GM12891 (cell line): ENCODE measurements around the gene MICOS13.

ENCODE experiments used
- DNase-seq: peaks from one replicate; pipeline ENCODE4 v3.0.0; 2011; ENCODE audit warnings: low spot score; ENCODE audit not compliant: insufficient read length
- FAIRE-seq: peaks from 2 replicates; lab custom pipeline; 2011; peaks lifted over from hg19 to GRCh38; lab: Jason Lieb, UNC
- PAX5 ChIP-seq: IDR thresholded peaks from 2 replicates; pipeline ENCODE4 v1.6.1; 2011; ENCODE audit warnings: low read length, moderate library complexity, mild to moderate bottlenecking; ENCODE audit not compliant: insufficient read depth, severe bottlenecking
- POLR2A ChIP-seq: IDR thresholded peaks from 2 replicates; pipeline ENCODE4 v1.6.1; 2011; ENCODE audit warnings: low read depth, low read length, control low read depth
- POLR2AphosphoS5 ChIP-seq: IDR thresholded peaks from 2 replicates; pipeline ENCODE4 v1.6.1; 2011; ENCODE audit warnings: low read depth, low read length, control low read depth
- POU2F2 ChIP-seq: IDR thresholded peaks from 2 replicates; pipeline ENCODE4 v1.6.1; 2011; ENCODE audit warnings: low read depth, mild to moderate bottlenecking, control low read depth, low read length, moderate library complexity
- SPI1 ChIP-seq: IDR thresholded peaks from 2 replicates; pipeline ENCODE4 v1.6.1; 2011; ENCODE audit warnings: low read depth, low read length, control low read depth
- TAF1 ChIP-seq: IDR thresholded peaks from 2 replicates; pipeline ENCODE4 v1.6.1; 2011; ENCODE audit warnings: low read depth, low read length, control low read depth

MICOS13 gene

DNA sequence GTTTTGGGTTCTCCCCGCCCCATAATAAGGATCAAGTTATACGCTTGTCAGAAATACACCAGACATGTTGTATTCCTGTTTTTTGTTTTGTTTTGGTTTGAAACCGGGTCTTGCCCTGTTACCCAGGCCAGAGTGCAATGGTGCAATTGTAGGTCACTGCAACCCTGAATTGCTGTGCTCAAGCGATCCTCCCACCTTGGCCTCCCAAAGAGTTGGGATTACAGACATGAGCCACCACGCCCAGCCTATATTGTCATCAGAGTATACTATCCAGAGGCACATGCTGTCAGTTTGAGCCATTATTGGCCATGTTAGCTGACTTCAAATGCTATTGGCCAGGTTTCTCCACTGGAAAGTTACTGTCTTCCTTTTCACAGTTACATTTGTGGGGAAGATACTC, 47.7 kb downstream of the MICOS13 start:
- TF ChIP-seq POLR2A, result no peak
- TF ChIP-seq POLR2AphosphoS5, result no peak
- TF ChIP-seq TAF1, result no peak
- no peak for TF ChIP-seq PAX5
- TF ChIP-seq POU2F2, result no peak
- TF ChIP-seq SPI1, result no peak
- DNase-seq (no peak), FAIRE-seq (no peak)

DNA sequence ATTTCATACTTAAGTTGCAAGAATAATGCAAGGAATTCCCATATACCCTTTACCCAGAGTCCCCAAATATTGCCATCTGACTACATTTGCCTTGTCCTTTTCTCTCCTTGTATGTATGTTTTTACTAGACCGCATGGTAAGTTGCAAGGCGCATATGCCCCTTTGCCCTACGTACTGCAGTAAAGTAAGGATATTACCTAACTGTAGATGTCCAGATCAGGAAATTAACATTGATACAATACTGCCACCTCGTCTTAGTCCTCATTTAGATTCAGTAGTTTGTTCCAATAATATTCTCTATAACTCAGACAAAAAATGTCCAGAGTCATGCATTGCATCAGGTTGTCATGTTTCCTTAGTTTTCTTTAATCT, 48.1 kb downstream of the MICOS13 start:
- FAIRE-seq, result no peak
- TF ChIP-seq POU2F2, result no peak
- TF ChIP-seq TAF1, result no peak
- no peak for TF ChIP-seq SPI1
- TF ChIP-seq POLR2AphosphoS5, result no peak
- no peak for TF ChIP-seq PAX5
- no peak for TF ChIP-seq POLR2A
- DNase-seq, result no peak

DNA sequence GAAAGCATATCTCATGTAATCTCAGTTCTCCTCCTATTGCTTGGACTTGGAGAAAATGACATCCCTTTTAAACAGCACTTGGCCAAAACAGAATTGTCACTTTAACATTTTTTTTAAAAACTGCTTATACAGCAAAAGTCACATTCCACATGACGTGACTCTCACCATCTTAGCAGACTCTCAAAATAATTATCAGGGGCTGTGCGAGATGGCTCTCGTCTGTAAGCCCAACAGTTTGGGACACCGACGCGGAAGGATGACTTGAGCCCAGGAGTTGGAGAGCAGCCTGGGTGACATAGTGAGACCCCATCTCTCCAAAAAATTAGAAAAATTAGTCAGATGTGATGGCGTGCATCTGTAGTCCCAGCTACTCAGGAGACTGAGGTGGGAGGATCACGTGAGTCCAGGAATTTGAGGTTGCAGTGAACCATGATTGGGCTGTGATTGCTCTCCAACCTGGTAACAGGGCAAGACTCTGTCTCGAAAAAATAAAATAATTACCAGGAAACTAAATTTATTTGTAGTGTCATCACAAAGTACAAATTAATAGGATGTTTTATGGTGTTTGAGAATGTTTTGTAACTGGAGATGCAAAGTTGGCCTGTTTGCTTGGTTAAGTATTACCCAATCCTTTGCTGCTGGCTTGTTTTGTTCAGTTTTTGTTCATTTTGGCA, 48.6 kb downstream of the MICOS13 start:
- FAIRE-seq, result no peak
- no peak for DNase-seq
- TF ChIP-seq SPI1, result no peak
- no peak for TF ChIP-seq POLR2A
- TF ChIP-seq TAF1, result no peak
- TF ChIP-seq PAX5, result no peak
- no peak for TF ChIP-seq POLR2AphosphoS5
- no peak for TF ChIP-seq POU2F2

DNA sequence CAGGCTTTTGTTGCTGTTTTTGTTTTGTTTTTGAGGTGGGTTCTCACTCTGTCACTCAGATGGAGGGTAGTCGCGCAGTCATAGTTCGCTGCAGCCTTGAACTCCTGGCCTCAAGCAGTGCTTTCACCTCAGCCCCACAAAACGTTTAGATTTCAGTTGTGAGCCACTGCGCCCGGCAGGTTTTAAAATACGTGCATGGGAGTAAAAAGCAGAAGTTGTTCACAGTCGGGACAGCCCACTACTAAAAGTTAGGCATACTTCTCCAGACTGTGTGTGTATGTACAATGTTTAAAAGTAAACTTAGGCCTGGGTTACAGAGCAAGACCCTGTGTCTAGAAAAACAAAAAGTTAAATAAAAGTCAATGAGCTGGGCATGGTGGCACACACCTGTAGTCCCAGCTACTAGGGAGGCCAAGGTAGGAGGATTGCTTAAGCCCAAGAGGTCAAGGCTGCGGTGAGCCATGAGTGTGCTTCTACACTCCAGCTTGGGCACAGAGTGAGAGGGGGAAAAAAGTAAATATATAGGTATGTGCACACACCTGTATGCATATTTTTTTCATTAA, 51.3 kb downstream of the MICOS13 start:
- peak; percentile 35; the same call in 1 of the 2 replicates for TF ChIP-seq SPI1
- TF ChIP-seq POLR2AphosphoS5, result no peak
- FAIRE-seq (no peak), DNase-seq (no peak)

DNA sequence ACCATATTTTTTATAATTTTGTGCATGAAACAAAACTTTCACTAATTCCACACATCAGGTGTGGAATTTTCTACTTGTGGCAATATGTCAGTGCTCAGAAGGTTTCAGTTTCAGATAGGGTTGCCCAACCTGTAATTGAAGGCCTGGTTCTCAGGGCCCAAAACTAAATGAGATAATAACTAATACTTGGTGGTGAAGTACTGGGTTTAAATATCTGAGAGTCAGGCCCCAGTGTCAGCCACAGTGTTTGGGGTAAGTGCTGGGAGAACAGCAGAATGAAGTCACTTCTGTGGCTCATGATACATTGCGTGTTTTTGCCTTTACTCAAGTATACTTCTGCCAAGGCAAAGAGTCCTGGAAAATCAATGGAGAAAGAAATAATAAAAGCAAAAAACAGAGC, 51.9 kb downstream of the MICOS13 start:
- DNase-seq, result no peak
- peak; percentile 16 for FAIRE-seq

More for the DNA sequence above, 51.9 kb downstream of the MICOS13 start:
- TF ChIP-seq POLR2AphosphoS5 (no peak), POU2F2 (no peak), SPI1 (no peak), TAF1 (no peak), POLR2A (no peak), PAX5 (no peak)
